ENCODE measurements around the gene PTX4.
"Not testable (repeated sequence)": the region's sequence is repeated elsewhere in the genome, so short reads cannot be mapped to it uniquely, and the experiment has no call there.

Gene PTX4

GRCh38 chr16:1441391-1441829 lies 47.3 kb downstream of the PTX4 start:
- no peak for DNase-seq

GRCh38 chr16:1439699-1440074 lies 49.1 kb downstream of the PTX4 start:
- not testable (repeated sequence) for DNase-seq

- DNase-seq, result no peak
Observed at GRCh38 chr16:1439058-1439698, 49.6 kb downstream of the PTX4 start.

GRCh38 chr16:1438229-1439057 lies 50.3 kb downstream of the PTX4 start:
- DNase-seq, result no peak

- DNase-seq, result no peak
Observed at GRCh38 chr16:1437606-1438005, 51.1 kb downstream of the PTX4 start.

GRCh38 chr16:1436731-1437355 lies 51.9 kb downstream of the PTX4 start:
- DNase-seq, result no peak

- DNase-seq, result no peak
Observed at GRCh38 chr16:1435921-1436697, 52.6 kb downstream of the PTX4 start.
